KBM-7 (cell line): ENCODE measurements around the gene PSMG4.
A peak's percentile ranks its signal among the peaks of the same experiment; 100 is the strongest.

ENCODE experiments used
- DNase-seq: peaks from one replicate; pipeline ENCODE4 v3.0.0-alpha.2; 2015
- in situ Hi-C: fragments of 300-500 bp; cut with MboI; formaldehyde crosslinking; loops from 2 replicates; pipeline ENCODE4 v1.14.3; 2020; ENCODE audit warnings: low sequenced_read_pairs, low pct_unique_long_range_greater_than_20kb, mixed read lengths

The PSMG4 gene

DNA sequence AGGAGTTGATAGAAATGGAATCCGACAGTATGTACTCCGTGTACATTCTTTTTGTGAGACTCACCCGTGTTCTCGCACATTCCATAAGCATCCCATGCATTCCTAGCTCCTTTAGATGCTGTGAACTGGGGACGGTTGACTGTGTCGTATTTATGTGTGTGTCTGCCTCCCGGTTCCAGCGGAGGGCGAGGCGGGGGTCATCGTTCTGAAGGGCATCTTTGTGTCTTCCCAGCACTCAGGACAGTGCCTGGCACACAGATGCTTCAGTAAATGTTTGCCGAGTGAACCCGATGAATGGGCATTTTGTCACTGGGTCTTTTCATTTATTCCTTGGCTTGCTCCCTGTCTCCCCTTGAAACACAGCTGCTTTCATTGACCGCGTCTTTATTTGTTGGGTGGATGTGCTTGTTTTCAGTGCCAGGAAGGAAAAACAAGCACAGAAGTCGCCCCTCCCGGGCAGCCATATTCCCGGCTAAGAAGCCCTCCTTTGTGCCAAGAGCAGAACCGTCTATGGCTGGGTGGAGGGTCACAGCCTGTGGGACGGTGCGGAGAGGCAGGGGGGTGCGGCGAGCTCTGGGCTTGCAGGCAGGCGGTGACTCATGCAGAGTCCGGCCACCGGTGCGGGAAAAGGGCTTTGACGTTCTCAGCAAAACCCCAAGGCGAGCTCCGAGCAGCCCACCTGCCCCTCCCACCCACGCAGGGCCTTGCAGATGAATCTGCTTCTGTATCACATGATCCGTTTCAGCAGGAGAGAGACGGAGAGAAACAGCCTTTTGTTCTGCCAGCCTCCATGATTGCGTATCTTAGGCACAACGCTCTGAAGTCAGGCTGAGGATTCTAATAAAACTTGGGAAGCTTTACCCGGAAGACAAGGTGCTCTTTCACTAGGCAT is 11.2 kb upstream of the PSMG4 start:
- no peak for DNase-seq
- in situ Hi-C loops: no loop called here

DNA sequence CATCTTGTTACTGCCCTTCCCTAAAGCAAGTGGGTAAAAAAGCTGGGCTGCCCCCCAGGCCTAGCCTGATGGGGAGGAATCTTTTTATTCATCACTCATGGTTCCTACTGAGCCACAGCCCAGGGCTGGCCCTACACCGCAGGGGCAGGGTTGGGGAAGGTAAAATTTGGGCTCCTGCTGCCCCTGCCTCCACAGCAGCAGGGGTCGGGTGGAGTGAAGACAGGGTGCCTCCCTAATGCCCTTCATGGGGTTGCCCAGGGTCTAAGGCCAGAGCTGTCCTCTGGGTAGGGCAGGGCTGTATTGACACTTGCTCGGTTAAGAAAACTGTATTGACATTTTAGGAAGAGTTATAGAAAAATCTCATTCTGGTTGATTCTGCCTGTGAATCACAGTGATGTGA is 8.9 kb upstream of the PSMG4 start:
- DNase-seq: no peak
- in situ Hi-C loops: loop anchor here (10.0 kb wide), 1 partner anchor 125 kb away; no protein-coding TSS in a partner anchor

DNA sequence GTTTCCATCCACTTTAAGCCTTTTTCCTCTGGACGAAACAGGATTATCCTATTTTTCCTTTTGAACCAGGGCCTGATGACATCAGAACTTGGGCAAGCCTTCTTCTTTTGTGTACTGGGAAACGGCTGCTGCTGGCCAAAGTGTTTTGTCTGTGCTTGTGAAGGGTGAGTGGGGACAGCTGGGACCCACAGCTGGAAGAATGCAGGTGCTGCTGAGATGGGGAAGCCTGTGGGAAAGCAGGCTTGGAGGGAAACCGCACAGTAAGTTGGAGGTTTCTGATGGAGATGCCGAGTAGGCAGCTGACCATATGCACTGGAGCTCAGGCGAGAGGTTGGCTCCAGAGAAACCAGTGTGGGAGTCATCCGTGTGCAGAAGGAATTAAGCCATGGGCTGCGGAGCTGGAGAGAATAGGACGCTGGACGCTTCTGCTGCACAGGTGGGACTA is 8.5 kb upstream of the PSMG4 start:
- in situ Hi-C loops: loop anchor here (10.0 kb wide), 1 partner anchor 125 kb away; no protein-coding TSS in a partner anchor
- DNase-seq: no peak

DNA sequence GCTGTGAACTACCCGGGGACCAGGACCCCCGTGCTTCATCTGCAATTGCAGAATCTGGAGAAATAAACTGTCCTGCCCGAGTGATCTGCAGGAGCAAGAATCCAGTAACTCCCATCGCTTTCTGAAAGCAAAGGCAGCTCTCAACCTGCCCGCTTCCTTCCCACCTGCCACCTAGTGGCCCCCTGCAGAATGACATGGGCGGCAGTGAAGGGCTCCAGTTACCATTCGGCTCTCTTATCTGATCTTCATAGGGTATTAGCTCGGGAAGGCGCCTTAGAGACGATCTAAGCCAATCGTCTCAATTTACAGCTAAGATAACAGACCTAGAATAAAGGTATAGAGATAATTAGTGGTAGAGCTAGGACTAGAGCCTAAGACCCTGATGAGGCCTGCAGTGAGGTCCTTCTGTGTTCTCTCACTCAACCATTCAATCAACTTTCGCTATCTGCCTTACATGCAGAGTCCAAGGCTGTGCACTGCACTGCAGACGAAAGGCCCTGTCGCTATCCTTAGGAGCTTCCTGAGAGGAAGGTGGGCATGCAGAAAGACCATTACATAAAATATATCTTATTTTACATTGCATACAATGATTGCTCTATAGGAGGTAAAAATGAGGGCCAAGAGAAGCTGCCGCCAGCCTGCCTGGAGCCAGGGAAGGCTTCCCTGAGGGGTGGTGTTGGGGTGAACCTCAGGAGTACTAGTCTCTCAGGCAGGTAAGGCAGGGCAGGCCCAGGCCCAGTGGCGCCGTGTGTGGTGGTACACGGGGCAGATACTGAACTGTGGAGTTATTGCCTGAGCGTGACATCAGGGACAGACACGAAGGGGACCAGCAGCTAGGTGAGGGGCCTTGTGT is 7.1 kb upstream of the PSMG4 start:
- peak; percentile 90 for DNase-seq
- in situ Hi-C loops: loop anchor here (10.0 kb wide), 1 partner anchor 127 kb away; no protein-coding TSS in a partner anchor

DNA sequence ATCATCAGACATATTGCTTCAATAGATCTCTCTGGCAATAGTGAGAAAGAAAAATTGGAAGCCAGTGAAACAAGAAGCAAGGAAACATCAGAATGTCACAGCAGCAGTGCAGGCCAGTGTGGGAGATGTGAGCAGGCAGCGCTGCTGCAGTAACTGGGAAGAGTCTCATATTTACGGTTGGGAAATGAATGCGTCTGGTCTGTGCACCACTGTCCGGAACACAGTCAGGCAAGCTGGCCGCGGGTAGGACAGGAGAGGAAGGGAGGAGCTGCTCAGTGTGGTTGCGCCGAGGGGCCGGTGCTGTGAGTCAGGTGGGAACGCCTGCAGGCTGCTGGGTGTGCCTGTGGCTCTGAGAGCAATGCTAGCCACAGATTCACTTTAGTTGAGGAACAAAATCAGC is 6.4 kb upstream of the PSMG4 start:
- DNase-seq: no peak

DNA sequence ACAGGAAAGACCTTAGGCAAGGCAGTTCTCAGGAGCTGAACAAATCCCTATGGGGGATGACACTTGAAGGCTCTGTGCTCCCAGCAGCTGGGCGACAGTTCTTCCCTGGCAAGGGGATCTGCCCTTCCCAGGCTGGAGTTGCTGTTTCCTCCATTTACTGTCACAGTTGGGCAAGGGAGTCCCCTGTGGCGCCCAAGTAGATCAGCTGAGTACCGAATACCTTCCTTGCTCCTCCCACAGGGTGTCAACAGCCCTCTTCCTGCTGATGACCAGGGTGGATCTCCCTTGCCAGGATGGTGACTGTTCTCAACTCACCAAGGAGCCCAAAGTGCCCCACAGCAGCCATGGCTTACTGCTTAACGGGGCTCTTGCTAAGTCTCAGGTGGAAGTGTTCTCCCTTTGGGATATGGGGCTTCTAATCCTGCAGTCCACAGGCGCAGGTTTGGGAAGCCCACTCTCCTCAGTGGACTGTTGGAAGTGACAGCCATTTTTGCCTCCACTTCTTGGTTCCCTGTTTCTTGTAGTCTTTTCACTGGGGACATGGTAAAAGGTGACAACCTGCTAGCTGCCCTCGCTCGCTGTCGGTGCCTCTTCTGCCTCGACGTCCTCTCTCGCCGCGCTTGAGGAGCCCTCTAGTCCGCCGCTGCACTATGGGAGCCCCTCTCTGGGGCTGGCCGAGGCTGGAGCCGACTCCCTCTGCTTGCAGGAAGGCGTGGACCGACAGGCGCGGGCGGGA is 5.7 kb upstream of the PSMG4 start:
- no peak for DNase-seq
- in situ Hi-C loops: loop anchor here (10.0 kb wide), 1 partner anchor 128 kb away; no protein-coding TSS in a partner anchor

More for the DNA sequence above, 6.4 kb upstream of the PSMG4 start:
- in situ Hi-C loops: loop anchor here (10.0 kb wide), 1 partner anchor 128 kb away; no protein-coding TSS in a partner anchor

DNA sequence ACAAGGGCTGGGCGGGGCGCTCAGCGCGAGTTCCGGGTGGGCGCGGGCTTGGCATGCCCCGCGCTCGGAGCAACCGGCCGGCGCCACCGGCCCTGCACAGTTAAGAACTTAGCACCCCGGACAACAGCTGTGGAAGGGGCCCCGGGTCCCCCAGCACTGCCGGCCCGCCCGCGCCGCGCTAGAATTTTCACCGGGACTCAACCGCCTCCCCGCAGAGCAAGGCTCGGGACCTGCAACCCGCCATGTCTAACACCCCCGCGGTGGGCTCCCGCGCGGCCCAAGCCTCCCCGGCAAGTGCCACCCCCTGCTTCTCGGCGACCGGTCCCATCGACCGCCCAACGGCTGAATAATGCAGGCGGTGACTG is 5.2 kb upstream of the PSMG4 start:
- no peak for DNase-seq
- in situ Hi-C loops: loop anchor here (10.0 kb wide), 1 partner anchor 129 kb away; no protein-coding TSS in a partner anchor

DNA sequence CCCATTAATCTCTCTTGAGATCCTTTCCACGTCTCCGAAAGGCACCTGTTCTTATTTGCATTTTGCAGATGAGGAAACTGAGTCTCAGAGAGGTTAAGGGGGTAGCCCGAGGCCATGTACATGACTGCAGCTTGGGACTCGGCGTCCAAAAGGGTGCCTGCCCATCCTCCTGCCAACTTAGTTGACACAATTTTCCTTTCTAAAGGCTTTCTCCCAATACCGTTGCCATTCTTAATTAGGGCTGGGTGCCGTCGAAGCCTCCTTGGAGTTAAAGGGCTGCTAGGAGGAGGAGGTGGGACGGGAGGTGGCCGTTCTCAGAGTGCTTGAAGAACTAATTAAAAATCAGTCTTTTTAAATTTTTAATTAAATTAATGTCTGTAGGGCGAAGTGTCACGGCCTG is 546 bp upstream of the PSMG4 start:
- in situ Hi-C loops: loop anchor here (10.0 kb wide), 1 partner anchor 133 kb away; no protein-coding TSS in a partner anchor
- DNase-seq: no peak

DNA sequence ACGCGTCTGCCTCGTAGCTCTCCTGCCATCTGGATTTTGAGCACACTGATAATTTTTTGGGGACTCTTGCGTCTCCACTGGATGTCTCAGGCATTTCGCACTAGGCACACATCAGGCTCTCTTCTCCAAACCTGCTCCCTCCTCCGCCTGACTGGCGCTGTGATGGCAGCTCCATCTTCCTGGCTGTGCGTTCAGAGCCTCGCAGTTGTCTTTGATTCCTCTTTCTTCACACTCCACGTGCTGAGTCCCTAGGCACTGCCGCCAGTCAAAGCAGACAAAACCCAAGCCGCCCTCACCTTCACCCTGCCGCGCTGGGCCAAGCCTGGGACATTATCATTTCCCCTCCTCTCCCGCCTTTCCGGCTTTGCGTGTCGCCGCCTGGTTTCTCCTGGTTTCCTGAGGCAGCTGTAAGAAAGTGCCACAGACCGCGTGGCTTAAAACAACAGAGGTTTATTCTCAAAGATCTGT is 778 bp downstream of the PSMG4 start:
- DNase-seq: peak; percentile 62
- in situ Hi-C loops: loop anchor here (10.0 kb wide), 1 partner anchor 135 kb away; no protein-coding TSS in a partner anchor

DNA sequence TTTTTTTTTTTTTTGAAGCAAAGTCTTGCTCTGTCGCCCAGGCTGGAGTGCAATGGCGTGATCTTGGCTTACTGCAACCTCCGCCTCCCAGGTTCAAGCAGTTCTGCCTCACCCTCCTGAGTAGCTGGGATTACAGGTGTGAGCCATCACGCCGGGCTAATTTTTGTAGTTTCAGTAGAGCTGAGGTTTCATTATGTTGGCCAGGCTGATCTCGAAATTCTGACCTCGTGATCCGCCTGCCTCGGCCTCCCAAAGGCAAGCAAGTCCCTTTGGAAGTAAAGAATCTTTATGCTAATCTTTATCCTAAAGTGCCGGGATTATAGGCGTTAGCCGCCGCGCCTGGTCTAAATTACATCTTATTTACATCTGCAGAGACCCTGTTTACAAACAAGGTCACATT is 1.5 kb downstream of the PSMG4 start:
- no peak for DNase-seq
- in situ Hi-C loops: no loop called here

DNA sequence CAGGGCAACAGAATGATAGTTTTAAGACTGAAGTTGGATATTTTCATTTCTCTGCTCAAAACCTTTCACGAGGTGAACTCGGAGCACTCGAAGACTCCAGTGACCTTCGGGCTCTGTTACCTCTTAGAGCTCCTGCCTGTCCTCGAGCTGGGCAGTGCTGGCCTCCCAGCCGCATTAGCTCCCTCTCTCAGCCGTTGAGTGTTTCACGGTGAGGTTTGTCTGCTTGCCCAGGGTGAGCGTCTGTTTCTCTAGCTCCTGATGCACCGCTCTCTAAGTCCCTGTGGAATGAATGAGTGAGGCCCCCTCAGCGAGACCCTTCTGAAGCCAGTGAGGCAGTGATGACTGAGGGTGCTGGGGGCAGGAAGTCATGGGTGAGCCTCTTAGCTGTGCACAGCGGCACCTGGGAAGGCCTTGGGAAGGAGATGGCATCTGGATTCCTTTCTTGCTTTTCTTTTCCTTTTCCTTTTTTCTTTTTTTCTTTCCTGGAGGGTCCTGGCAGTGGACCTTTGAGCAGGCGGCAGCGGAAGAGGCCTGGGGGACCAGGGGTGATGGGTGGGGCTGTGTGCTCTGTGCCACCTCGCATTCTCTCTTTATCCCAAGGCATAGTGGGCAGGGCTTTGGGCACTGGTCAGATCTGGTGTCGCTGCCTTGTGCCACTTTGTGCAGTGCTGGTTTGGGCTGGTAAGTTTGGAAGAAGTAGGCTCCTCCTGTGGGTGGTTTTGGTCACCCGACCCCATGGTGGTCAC is 2.2 kb downstream of the PSMG4 start:
- in situ Hi-C loops: no loop called here
- no peak for DNase-seq

DNA sequence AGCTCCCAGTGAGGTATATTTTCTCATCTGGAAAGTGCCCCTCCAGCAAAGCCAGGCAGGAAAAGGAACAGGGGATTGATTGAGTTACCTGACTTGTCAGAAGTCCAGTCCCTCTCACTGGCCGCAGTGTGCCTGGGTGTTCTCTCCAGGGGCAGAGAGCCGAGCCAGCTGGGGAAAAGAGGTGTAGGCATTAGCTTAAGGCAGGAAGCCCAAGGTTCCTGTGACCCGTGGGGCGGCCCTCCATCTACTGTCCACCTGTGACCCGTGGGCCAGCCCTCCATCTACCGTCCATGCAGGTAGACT is 2.7 kb downstream of the PSMG4 start:
- no peak for DNase-seq
- in situ Hi-C loops: no loop called here

DNA sequence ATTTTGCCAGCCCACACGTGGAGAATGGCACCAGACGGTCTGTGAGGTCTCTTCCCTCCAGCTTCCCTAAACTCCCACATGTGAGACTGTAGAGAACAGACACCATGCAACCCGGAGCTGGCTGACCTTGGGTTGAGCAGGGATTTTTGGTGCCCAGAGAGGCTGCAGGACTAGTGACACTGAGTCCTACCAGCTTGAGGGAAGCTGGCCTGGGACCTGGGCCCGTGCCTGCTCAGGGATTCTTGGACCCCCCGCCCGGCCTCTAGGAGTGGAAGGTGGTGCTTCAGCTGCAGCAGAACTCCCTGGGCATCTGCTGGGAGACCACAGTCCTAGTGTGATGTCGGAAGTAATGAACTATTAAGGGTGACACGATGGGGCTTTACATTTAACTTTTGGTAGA is 3.2 kb downstream of the PSMG4 start:
- DNase-seq: no peak
- in situ Hi-C loops: no loop called here

DNA sequence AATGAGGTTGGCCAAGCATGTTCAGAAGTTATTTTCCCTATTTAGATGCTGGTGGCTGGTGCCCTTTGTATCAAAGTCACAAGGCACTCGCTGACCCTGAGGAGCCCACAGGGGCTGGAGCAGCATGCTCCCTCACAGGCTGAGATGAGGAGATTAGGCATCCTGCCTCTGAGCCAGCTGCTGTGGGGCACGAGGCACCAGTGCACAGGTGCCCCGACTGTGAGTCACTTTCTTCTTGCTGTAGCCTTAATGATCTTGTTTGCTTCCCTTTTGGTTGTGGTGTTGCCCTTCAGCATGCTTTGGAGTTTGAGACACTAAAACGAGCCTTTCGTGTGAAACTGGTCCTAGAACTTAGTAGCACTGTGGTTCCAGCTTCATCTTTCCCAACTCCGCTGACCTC is 4.3 kb downstream of the PSMG4 start:
- in situ Hi-C loops: no loop called here
- DNase-seq: no peak

DNA sequence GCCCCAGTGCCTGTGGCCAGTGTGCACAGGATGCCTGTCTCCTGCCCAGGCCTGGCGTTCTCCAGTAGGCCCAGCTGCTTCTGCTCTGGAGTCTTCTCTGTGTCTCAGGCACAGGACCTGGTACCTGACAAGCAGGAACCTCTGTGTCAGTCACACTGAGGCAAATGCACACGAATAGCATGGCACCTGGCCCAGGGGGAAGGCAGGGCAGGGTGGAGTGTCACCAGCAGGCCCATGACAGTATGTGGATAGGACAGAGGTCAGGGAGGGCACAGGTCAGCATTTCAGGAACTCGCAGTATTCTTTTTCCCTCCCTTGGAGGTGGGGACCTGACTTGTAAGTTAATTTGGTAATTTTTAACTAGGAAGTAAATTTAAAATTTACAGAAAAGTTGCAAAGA is 5.6 kb downstream of the PSMG4 start:
- no peak for DNase-seq
- in situ Hi-C loops: no loop called here

DNA sequence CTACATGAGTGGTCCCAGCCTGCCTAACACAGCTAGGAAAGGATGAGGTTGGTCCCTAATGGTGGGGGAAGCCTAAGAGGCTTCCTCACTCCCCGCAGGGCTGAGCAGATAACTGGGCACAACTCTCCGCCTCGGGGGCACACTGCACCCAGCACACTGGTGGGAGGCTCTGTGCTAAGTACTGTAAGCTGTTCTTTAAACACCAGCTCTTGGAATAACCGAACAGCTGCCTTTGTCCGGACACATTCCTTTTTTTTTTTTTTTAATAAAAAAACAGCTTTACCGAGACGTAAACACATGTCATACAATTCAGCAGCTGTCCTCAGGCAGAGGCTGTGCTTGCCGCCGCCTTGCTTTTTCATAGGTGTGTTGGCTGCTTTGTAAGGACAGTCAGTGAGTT is 6.9 kb downstream of the PSMG4 start:
- DNase-seq: no peak
- in situ Hi-C loops: no loop called here

DNA sequence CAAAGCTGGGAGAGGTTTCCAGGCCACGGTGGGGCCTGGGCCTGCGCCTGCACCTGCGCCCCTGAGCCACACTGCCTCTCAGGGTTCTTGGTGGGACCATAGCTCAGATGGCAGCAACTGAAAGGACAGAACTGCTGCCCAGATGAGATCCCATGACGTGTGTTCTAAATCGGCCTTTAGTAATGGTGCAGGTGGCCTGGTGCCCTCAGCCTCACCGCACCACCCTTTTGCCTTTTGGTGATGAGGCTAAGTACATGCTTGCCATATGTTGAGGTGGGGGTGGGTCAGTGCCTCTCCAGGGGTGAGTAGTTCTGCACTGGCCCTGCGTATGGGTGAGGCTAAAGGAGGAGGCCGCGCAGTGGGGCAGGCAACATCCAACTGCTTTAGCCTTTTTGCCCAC is 7.4 kb downstream of the PSMG4 start:
- no peak for DNase-seq
- in situ Hi-C loops: no loop called here

DNA sequence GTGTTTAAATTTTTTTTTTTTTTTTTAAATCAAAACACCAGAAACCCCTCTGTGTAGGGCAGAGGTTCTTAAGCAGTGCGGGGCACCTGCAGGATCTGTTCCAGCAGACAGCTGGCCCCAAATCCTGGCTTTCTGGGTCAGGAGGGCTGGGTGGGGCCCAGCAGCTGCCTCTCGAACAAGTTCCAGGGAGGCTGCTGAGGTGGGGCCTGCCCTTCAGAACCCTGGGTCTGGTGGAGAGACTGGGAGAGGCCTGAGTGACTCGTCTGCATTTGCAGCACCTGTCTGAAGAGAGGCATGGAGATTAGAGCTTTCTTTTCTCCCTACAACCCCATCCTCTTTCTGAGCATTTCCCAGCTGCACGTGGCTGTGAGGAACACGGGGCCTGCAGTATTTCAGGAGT is 8.4 kb downstream of the PSMG4 start:
- in situ Hi-C loops: no loop called here
- no peak for DNase-seq

DNA sequence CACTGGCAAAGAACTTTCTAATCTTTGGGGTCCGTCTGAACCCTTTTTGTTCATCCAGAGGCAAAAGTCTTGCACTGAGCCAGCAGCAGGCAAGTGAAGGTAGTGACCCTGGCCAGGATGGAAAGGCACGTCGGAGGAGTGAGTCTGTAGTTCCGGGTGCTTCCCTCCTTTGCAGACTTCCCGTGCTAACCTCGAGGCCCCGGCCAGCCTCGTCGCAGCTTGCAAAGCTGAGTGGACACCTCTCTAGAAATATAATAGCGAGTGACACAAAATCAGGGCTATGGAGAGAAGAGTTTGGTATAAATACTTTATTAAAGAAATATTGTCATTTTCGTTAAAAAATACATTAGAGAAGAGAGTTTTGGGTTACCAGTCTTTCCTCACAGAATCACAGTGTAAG is 9.9 kb downstream of the PSMG4 start:
- DNase-seq: no peak
- in situ Hi-C loops: no loop called here
